MM.1S (cell line): ENCODE data around the gene IL36B.

Source experiments
- DNase-seq: peaks from one replicate; pipeline ENCODE4 v3.0.0-alpha.2; 2015
- H2AFZ ChIP-seq: fragments of 300-600 bp; sonication (generic); 2 replicates; pipeline ENCODE4 v1.6.0; 2016; ENCODE audit warnings: antibody characterized with exemption, low read length
- H3F3A ChIP-seq: fragments of 300-600 bp; sonication (generic); 2 replicates; pipeline ENCODE4 v1.6.1; 2016; ENCODE audit warnings: mild to moderate bottlenecking, antibody characterized with exemption, low read length, moderate library complexity, mixed read lengths; ENCODE audit not compliant: insufficient read depth
- H3K27ac ChIP-seq: fragments of 300-600 bp; sonication (generic); 2 replicates; pipeline ENCODE4 v1.5.1; 2016; ENCODE audit warnings: mild to moderate bottlenecking, low read length
- H3K27me3 ChIP-seq: fragments of 300-600 bp; sonication (generic); replicated peaks from 2 replicates; pipeline ENCODE4 v1.6.0; 2016; ENCODE audit warnings: low read length; ENCODE audit not compliant: insufficient read depth
- H3K36me3 ChIP-seq: fragments of 300-600 bp; sonication (generic); replicated peaks from 2 replicates; pipeline ENCODE4 v1.6.1; 2016; ENCODE audit warnings: mild to moderate bottlenecking, low read length, mixed read lengths; ENCODE audit not compliant: insufficient read depth
- H3K4me1 ChIP-seq: fragments of 300-600 bp; sonication (generic); 2 replicates; pipeline ENCODE4 v1.6.1; 2016; ENCODE audit warnings: low read length, mixed read lengths
- H3K4me2 ChIP-seq: fragments of 300-600 bp; sonication (generic); 2 replicates; pipeline ENCODE4 v1.6.0; 2016; ENCODE audit warnings: low read depth, low read length
- H3K4me3 ChIP-seq: fragments of 300-600 bp; sonication (generic); 2 replicates; pipeline ENCODE4 v1.5.1; 2016; ENCODE audit warnings: low read length, mixed read lengths
- H3K79me2 ChIP-seq: fragments of 300-600 bp; sonication (generic); 2 replicates; pipeline ENCODE4 v1.6.1; 2016; ENCODE audit warnings: mixed run types, low read length, mixed read lengths
- H3K9ac ChIP-seq: fragments of 300-600 bp; sonication (generic); 2 replicates; pipeline ENCODE4 v1.6.1; 2016; ENCODE audit warnings: low read length, mixed read lengths
- H3K9me2 ChIP-seq: fragments of 300-600 bp; sonication (generic); replicated peaks from 2 replicates; pipeline ENCODE4 v1.6.1; 2016; ENCODE audit warnings: mild to moderate bottlenecking, low read length, mixed read lengths; ENCODE audit not compliant: insufficient read depth
- H3K9me3 ChIP-seq: fragments of 300-600 bp; sonication (generic); replicated peaks from 2 replicates; pipeline ENCODE4 v1.6.1; 2016; ENCODE audit warnings: mild to moderate bottlenecking, low read length, mixed read lengths; ENCODE audit not compliant: insufficient read depth
- H4K20me1 ChIP-seq: fragments of 300-600 bp; sonication (generic); 2 replicates; pipeline ENCODE4 v1.6.1; 2016; ENCODE audit warnings: mild to moderate bottlenecking, low read length, moderate library complexity, mixed read lengths; ENCODE audit not compliant: insufficient read depth
- EZH2 ChIP-seq: fragments of 300-600 bp; sonication (generic); optimal IDR thresholded peaks from 2 replicates; pipeline ENCODE3; 2017; ENCODE audit warnings: low read depth, mild to moderate bottlenecking, antibody characterized with exemption, low read length, mixed read lengths
- EZH2phosphoT487 ChIP-seq: fragments of 300-600 bp; sonication (generic); IDR thresholded peaks from 2 replicates; pipeline ENCODE4 v1.6.1; 2018; ENCODE audit warnings: antibody characterized with exemption, low read length
- TF ChIP-seq, protein P1 (sequence below): fragments of 300-600 bp; sonication (generic); IDR thresholded peaks from 2 replicates; pipeline ENCODE4 v1.5.1; 2016; ENCODE audit warnings: antibody characterized with exemption, low read length, mixed read lengths

Gene IL36B

GRCh38 chr2:113005030-113005509 lies 47.6 kb downstream of the IL36B start, which contains the start of gene IL36A:
Gene IL36A, plus strand, starts transcription at chr2:113005459. Its CDS starts 413 bp downstream, at chr2:113005872.
- Histone ChIP-seq H3K4me1 (peaks cover 9% of the 10 kb centered on the region), H3K4me2 (no peak within 1 kb of the TSS), H2AFZ (no peak within 1 kb of the TSS), H3K4me3 (no peak within 1 kb of the TSS), H3K79me2 (no peaks in the 10 kb centered on the region), H3K9ac (no peak within 1 kb of the TSS), H3K9me3 (no peaks in the 10 kb centered on the region), H3K27ac (no peak within 1 kb of the TSS), H3F3A (peaks cover 8% of the 10 kb centered on the region; the same call in 1 of the 2 replicates), H3K27me3 (no peaks in the 10 kb centered on the region), H3K9me2 (no peaks in the 10 kb centered on the region), H3K36me3 (no peaks in the 10 kb centered on the region), H4K20me1 (no peaks in the 10 kb centered on the region)
- TF ChIP-seq EZH2phosphoT487 (no peak), EZH2 (no peak)
- TF ChIP-seq, protein P1, sequence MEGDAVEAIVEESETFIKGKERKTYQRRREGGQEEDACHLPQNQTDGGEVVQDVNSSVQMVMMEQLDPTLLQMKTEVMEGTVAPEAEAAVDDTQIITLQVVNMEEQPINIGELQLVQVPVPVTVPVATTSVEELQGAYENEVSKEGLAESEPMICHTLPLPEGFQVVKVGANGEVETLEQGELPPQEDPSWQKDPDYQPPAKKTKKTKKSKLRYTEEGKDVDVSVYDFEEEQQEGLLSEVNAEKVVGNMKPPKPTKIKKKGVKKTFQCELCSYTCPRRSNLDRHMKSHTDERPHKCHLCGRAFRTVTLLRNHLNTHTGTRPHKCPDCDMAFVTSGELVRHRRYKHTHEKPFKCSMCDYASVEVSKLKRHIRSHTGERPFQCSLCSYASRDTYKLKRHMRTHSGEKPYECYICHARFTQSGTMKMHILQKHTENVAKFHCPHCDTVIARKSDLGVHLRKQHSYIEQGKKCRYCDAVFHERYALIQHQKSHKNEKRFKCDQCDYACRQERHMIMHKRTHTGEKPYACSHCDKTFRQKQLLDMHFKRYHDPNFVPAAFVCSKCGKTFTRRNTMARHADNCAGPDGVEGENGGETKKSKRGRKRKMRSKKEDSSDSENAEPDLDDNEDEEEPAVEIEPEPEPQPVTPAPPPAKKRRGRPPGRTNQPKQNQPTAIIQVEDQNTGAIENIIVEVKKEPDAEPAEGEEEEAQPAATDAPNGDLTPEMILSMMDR, result no peak
- DNase-seq, result no peak

DNA sequence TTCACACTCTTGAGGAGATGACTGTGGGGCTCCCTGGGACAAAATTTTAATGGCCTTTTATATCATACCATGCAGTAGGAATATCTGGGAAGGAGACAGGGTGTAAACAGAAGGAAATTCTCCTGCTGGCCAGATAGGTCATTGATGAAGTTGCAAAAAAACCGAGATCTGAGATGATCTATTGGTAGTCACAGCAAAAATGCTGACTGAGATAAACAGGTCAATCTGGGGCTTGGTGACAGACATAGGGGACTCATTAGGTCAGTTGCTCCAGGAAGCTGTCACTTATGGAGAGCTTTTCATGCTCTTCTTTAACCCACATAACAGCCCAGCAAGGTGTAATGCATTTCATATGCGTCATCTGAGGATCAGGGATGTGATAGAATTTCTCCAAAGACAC lies 50.0 kb downstream of the IL36B start:
- H3K27me3 ChIP-seq, result no peaks in the 10 kb centered on the region
- no peak for TF ChIP-seq EZH2phosphoT487
- TF ChIP-seq, protein P1, result no peak
- TF ChIP-seq EZH2, result no peak
- no peak overlapping the region for H3K4me2 ChIP-seq
- H2AFZ ChIP-seq, result no peak overlapping the region
- no peaks in the 10 kb centered on the region for H3K9me2 ChIP-seq
- no peak overlapping the region for H3K4me3 ChIP-seq
- H3F3A ChIP-seq, result peaks cover under 1% of the 10 kb centered on the region; the same call in 1 of the 2 replicates
- H3K27ac ChIP-seq, result no peak overlapping the region
- no peaks in the 10 kb centered on the region for H3K36me3 ChIP-seq
- DNase-seq, result no peak
- no peaks in the 10 kb centered on the region for H3K9me3 ChIP-seq
- H3K9ac ChIP-seq, result no peak overlapping the region
- no peaks in the 10 kb centered on the region for H4K20me1 ChIP-seq
- H3K79me2 ChIP-seq, result no peaks in the 10 kb centered on the region
- peaks cover under 1% of the 10 kb centered on the region for H3K4me1 ChIP-seq

- no peak for DNase-seq
- Histone ChIP-seq H3F3A (peaks cover 23% of the 10 kb centered on the region), H3K79me2 (no peaks in the 10 kb centered on the region), H3K9ac (no peak overlapping the region), H3K4me3 (no peak overlapping the region), H3K4me2 (no peak overlapping the region), H3K9me3 (no peaks in the 10 kb centered on the region), H3K4me1 (peaks cover 18% of the 10 kb centered on the region), H3K9me2 (no peaks in the 10 kb centered on the region), H2AFZ (no peak overlapping the region), H3K36me3 (no peaks in the 10 kb centered on the region), H3K27me3 (no peaks in the 10 kb centered on the region), H3K27ac (no peak overlapping the region), H4K20me1 (no peaks in the 10 kb centered on the region)
- TF ChIP-seq EZH2phosphoT487 (no peak), EZH2 (no peak)
- TF ChIP-seq, protein P1, result no peak
Observed at GRCh38 chr2:113000436-113000835, 52.2 kb downstream of the IL36B start.
